HL-60 (cell line): ENCODE measurements around the gene WDFY4.

Source experiments
- CTCF ChIP-seq: IDR thresholded peaks from one replicate; pipeline ENCODE4 v1.5.1; 2011; ENCODE audit warnings: low read length, control low read depth, inconsistent platforms; ENCODE audit not compliant: insufficient read depth
- SPI1 ChIP-seq: IDR thresholded peaks from 2 replicates; pipeline ENCODE4 v1.6.1; 2012; ENCODE audit warnings: low read depth, mild to moderate bottlenecking, borderline replicate concordance

GRCh38 chr10:48946891-48947500, 262.3 kb downstream of the WDFY4 start:
- TF ChIP-seq CTCF (no peak), SPI1 (no peak)
